A549 treated with Hydrocortisone at 1 μM for 4 hours (cell line): ENCODE measurements around the gene DYDC1. TPM values are rescaled to one million over a fixed set of nuclear protein-coding genes. Genes with fewer than 3 reads are reported as not detected.

Source experiments
- total RNA-seq: library from RNA; stranded (reverse); fragments of 200-300 nt; extraction: Qiagen RNA extraction; gene quantifications from 5 replicates; pipeline ENCODE4 v1.2.3, GENCODE V29; 2022

Gene DYDC1
- not detected in 5 replicates for total RNA-seq

GRCh38 chr10:80356563-80356988 is at the start of gene DYDC1, which contains the start of gene DYDC2:
DYDC1 (minus strand) TSS chr10:80356755; CDS start chr10:80352601, 4,154 bp downstream.
DYDC2 (plus strand) TSS chr10:80356781; CDS start chr10:80362444, 5,663 bp downstream.

DNA sequence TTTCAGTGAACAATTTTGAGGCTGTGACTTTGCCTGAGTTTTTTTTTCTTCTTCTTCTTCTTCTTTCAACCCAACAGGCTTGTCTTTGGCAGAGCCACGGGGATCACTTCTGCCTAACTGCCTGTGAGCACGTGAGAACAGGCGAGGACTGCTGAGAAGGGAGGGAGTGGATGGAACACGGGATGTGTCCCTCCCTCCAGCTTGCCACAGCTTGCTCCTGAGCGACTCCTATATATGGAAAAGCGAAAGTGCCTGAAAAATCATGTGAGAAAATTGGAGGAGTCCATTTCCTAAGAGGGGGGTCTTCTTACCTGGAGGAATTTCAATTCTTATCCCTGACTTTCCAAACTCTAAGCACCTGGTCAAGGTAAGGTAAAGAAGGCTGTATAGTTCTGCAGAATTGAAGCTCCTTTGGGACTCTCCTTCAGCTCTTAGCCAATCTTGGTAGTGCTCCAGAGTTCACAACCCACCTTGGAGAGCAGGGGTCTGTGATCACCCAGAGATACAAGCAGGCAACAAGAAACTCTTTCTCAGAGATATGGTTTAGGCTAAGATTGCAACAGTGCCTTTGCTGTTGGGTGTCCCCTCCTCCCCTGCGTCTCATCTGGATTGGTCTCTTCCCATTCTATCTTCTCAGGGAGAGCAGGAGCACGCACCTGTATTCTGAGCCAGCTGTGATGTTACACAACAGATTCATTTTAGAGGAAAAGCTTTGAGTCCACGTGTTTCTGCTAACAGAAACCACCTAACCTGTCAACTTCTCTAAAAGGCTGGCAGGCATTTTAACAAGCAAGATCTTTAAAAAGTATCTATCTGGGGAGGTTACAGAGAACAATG is 66.9 kb downstream of the DYDC1 start, which contains the start of gene MAT1A:
Gene MAT1A (minus strand): TSS at position 208 of the 837 bp plus-strand sequence. CDS start 235 bp downstream, outside the sequence.

Other genes with a start within 250 kb of the DYDC1 start
- 0.30 TPM in 1 of 5 replicates, not detected in the others for gene PLAC9, start 224.0 kb downstream of the DYDC1 start, total RNA-seq
- 140 to 219 TPM (median 210 TPM) in 5 replicates for gene ANXA11, start 151.2 kb downstream of the DYDC1 start, total RNA-seq
- 0.03 to 0.10 TPM (median 0.07 TPM) in 4 of 5 replicates, not detected in the other for gene MAT1A, start 67.1 kb downstream of the DYDC1 start, total RNA-seq
- 0.14 TPM in 1 of 5 replicates, not detected in the others for gene DYDC2, start within 50 bp of the DYDC1 start, total RNA-seq
- 43.5 to 46.9 TPM (median 44.0 TPM) in 5 replicates for gene PRXL2A, start 51.8 kb upstream of the DYDC1 start, total RNA-seq
- gene TSPAN14, start 97.6 kb upstream of the DYDC1 start, total RNA-seq, result 108 to 140 TPM (median 131 TPM) in 5 replicates
- gene SH2D4B, start 181.1 kb upstream of the DYDC1 start, total RNA-seq, result 0.03 TPM in 2 of 5 replicates, not detected in the others